C4-2B (cell line): ENCODE results near the gene SASH1.

Experiments
- CTCF ChIP-seq: fragments of 450-650 bp; conservative IDR thresholded peaks from 2 replicates; pipeline ENCODE4 v1.5.1; 2017; ENCODE audit warnings: mild to moderate bottlenecking
- ZFX ChIP-seq: fragments of 450-650 bp; IDR thresholded peaks from 2 replicates; pipeline ENCODE4 v1.6.1; 2017

GRCh38 chr6:148590883-148591282 lies 248.2 kb downstream of the SASH1 start:
- TF ChIP-seq CTCF (no peak), ZFX (no peak)
